Stomach (tissue), 4 donors: ENCODE measurements around the gene NCOA3.

Source experiments
- EP300 ChIP-seq: sonication (generic); formaldehyde crosslinking; IDR thresholded peaks from one replicate; pipeline ENCODE4 v1.6.1; 2017; ENCODE audit warnings: antibody characterized with exemption
- POLR2A ChIP-seq, 4 donors: fragments of 450-650 bp; IDR thresholded peaks; one replicate each; pipeline ENCODE4 v1.6.1; 2016; ENCODE audit warnings: antibody characterized with exemption in 4 of 4, control low read depth in 2 of 4, mild to moderate bottlenecking in 1 of 4, moderate library complexity in 1 of 4
- POLR2AphosphoS5 ChIP-seq, 3 donors: sonication (generic); formaldehyde crosslinking; IDR thresholded peaks; one replicate each; pipeline ENCODE4 v1.6.1; 2016; ENCODE audit warnings: antibody characterized with exemption in 3 of 3
- TF ChIP-seq, protein P1 (sequence below), 7 experiments: fragments of 450-650 bp in 4 of 7; fragments of 200-600 bp in 3 of 7; sonication (generic) in 3 of 7; IDR thresholded peaks; one replicate each; pipeline ENCODE4 v1.5.1; 2016 to 2019; ENCODE audit warnings: antibody characterized with exemption in 7 of 7, control low read depth in 2 of 7, mild to moderate bottlenecking in 1 of 7

- TF ChIP-seq EP300 = no peak
- TF ChIP-seq, protein P1, sequence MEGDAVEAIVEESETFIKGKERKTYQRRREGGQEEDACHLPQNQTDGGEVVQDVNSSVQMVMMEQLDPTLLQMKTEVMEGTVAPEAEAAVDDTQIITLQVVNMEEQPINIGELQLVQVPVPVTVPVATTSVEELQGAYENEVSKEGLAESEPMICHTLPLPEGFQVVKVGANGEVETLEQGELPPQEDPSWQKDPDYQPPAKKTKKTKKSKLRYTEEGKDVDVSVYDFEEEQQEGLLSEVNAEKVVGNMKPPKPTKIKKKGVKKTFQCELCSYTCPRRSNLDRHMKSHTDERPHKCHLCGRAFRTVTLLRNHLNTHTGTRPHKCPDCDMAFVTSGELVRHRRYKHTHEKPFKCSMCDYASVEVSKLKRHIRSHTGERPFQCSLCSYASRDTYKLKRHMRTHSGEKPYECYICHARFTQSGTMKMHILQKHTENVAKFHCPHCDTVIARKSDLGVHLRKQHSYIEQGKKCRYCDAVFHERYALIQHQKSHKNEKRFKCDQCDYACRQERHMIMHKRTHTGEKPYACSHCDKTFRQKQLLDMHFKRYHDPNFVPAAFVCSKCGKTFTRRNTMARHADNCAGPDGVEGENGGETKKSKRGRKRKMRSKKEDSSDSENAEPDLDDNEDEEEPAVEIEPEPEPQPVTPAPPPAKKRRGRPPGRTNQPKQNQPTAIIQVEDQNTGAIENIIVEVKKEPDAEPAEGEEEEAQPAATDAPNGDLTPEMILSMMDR (IDR thresholded peaks at IDR 0.05) = no peak
- TF ChIP-seq POLR2AphosphoS5 (IDR thresholded peaks at IDR 0.05) = no peak
- TF ChIP-seq POLR2A (IDR thresholded peaks at IDR 0.05) = no peak
Observed at GRCh38 chr20:47551841-47552240, 50.2 kb downstream of the NCOA3 start.
